ENCODE measurements around the gene PNKP. TPM values are rescaled to one million over a fixed set of nuclear protein-coding genes. Genes with fewer than 3 reads are reported as not detected.

The PNKP gene
- total and polyA plus RNA-seq, 2 of the 8 experiments (the other 6 are each of a cell fraction or from before 2014, with no cell fraction given): 45.8 to 105 TPM

DNA sequence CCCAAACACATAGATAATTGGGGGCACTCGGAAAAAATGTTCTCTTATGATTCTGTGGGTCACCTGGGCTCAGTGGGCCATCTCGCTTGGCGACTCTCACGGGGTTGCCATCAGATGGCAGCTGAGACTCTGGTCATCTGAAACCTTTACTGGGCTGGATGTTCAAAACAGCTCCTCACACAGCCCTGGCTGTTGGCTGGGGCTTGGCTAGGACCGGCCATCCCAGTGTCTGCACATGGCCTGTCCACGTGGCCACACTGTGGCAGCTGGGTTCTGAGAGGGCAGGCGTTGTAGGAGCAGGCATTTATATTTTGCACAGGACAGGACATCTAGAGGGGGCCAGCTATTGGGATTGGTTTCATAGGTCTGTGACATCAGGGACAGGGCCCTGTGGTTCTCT, 33.8 kb downstream of the PNKP start:
- WGBS, 2 experiments (ENCODE audit: extremely low coverage in 1 of 2, insufficient coverage in 1 of 2, insufficient read length in 1 of 2, insufficient replicate concordance in 2 of 2, low coverage in 1 of 2, low lambda C conversion rate in 2 of 2, missing lambda C conversion rate in 1 of 2): 90% methylated on average over 7 of the region's 7 CpGs; no CpG with 5 or more reads in 1 of the 2 experiments
- no peak for FAIRE-seq

More for the DNA sequence above, 33.8 kb downstream of the PNKP start:
- Histone ChIP-seq H3K79me1 (ENCODE audit: low read depth, low read length) (peaks cover under 1% of the 10 kb centered on the region; the same call in 1 of the 2 replicates), H2BK120ac (replicated peaks; ENCODE audit: low read depth, low read length) (no peak overlapping the region), H2BK20ac (ENCODE audit: low read length) (no peak overlapping the region), H2AK5ac (ENCODE audit: low read depth, low read length) (no peak overlapping the region), H3K14ac (ENCODE audit: insufficient read length) (no peak overlapping the region), H3K27ac (ENCODE audit: low read depth, low read length) (no peak overlapping the region), H3K9me3 (ENCODE audit: insufficient read depth in 2 of 2, low read depth in 1 of 2, low read length in 1 of 2) (no peaks in the 10 kb centered on the region), H3K9ac (replicated peaks in 1 of 4; ENCODE audit: extremely low read depth in 1 of 4, low read depth in 3 of 4, low read length in 3 of 4) (no peak overlapping the region), H4K20me1 (replicated peaks in 1 of 2; ENCODE audit: control insufficient read depth in 1 of 2, insufficient read depth in 2 of 2, low read length in 2 of 2) (peaks cover 5 to 7% of the 10 kb centered on the region in 2 experiments), H3K4me2 (ENCODE audit: insufficient read depth in 1 of 2, low read depth in 2 of 2, low read length in 2 of 2) (no peak overlapping the region), H3K27me3 (replicated peaks in 1 of 4; ENCODE audit: control insufficient read depth in 3 of 4, extremely low read depth in 1 of 4, insufficient read depth in 3 of 4, low read length in 3 of 4) (no peaks in the 10 kb centered on the region), H3K4me3 (ENCODE audit: extremely low read depth in 1 of 4, insufficient read depth in 2 of 4, low read depth in 3 of 4, low read length in 4 of 4) (no peak overlapping the region), H3K4ac (replicated peaks; ENCODE audit: insufficient read length, low read depth, low read length) (no peak overlapping the region), H4K5ac (ENCODE audit: insufficient read length, low read depth, low read length) (no peak overlapping the region), H4K91ac (replicated peaks; ENCODE audit: insufficient read length, low read length) (no peak overlapping the region), H2BK12ac (ENCODE audit: low read depth, low read length) (no peak overlapping the region), H2BK15ac (ENCODE audit: low read length) (no peak overlapping the region), H4K8ac (ENCODE audit: extremely low read depth, insufficient read depth, low read length) (no peak overlapping the region), H3K18ac (ENCODE audit: extremely low read depth, low read length) (no peak overlapping the region), H2AFZ (ENCODE audit: low read length) (no peak overlapping the region), H3K4me1 (replicated peaks in 1 of 4; ENCODE audit: control insufficient read depth in 3 of 4, insufficient read depth in 4 of 4, low read length in 3 of 4) (no peaks in the 10 kb centered on the region), H3K79me2 (ENCODE audit: control insufficient read depth in 1 of 2, insufficient read depth in 2 of 2, low read length in 2 of 2) (no peaks in the 10 kb centered on the region), H3K23ac (ENCODE audit: insufficient read length) (no peak overlapping the region), H3K56ac (replicated peaks; ENCODE audit: insufficient read length, low read depth, low read length) (no peak overlapping the region), H2BK5ac (ENCODE audit: low read depth, low read length) (no peak overlapping the region), H3K36me3 (ENCODE audit: control insufficient read depth in 2 of 4, insufficient read depth in 4 of 4, low read length in 3 of 4) (peaks cover 12 to 42% (median 29%) of the 10 kb centered on the region in 4 experiments; a peak in 6 of 8 replicates), H3K23me2 (ENCODE audit: low read depth, low read length) (no peaks in the 10 kb centered on the region)
- no peak for DNase-seq (ENCODE audit: low read depth in 1 of 2, low spot score in 2 of 2)
- no peak for TF ChIP-seq NRF1 (IDR thresholded peaks at IDR 0.05; ENCODE audit: low read depth, low read length)
- TF ChIP-seq BRCA1 (IDR thresholded peaks at IDR 0.05; ENCODE audit: low read depth, low read length): no peak
- TF ChIP-seq, protein P1, sequence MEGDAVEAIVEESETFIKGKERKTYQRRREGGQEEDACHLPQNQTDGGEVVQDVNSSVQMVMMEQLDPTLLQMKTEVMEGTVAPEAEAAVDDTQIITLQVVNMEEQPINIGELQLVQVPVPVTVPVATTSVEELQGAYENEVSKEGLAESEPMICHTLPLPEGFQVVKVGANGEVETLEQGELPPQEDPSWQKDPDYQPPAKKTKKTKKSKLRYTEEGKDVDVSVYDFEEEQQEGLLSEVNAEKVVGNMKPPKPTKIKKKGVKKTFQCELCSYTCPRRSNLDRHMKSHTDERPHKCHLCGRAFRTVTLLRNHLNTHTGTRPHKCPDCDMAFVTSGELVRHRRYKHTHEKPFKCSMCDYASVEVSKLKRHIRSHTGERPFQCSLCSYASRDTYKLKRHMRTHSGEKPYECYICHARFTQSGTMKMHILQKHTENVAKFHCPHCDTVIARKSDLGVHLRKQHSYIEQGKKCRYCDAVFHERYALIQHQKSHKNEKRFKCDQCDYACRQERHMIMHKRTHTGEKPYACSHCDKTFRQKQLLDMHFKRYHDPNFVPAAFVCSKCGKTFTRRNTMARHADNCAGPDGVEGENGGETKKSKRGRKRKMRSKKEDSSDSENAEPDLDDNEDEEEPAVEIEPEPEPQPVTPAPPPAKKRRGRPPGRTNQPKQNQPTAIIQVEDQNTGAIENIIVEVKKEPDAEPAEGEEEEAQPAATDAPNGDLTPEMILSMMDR (IDR thresholded peaks at IDR 0.05; ENCODE audit: control extremely low read depth in 1 of 3, insufficient read depth in 1 of 3, low read depth in 1 of 3, low read length in 3 of 3): no peak
- TF ChIP-seq, protein P2, sequence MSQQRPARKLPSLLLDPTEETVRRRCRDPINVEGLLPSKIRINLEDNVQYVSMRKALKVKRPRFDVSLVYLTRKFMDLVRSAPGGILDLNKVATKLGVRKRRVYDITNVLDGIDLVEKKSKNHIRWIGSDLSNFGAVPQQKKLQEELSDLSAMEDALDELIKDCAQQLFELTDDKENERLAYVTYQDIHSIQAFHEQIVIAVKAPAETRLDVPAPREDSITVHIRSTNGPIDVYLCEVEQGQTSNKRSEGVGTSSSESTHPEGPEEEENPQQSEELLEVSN (IDR thresholded peaks at IDR 0.05): no peak
- POLR2A ChIA-PET (ENCODE audit: partially characterized antibody): interaction anchor here (0.9 to 1.4 kb wide), 4 partner anchors 15 to 25 kb away, joined by 3 to 4 read pairs (median 4); partner anchors contain the start of gene PTOV1
- CTCF ChIA-PET (ENCODE audit: partially characterized antibody): interaction anchor here (0.5 to 2.2 kb wide), 5 partner anchors 21 to 107 kb away, joined by 3 to 6 read pairs (median 3); partner anchors contain the start of gene FUZ

All from H1 (cell line).